GOT3 (cell line): Measurements from ENCODE around the gene OLIG3.

Experiments used
- DNase-seq: peaks from one replicate; lab custom pipeline; 2025; ENCODE audit warnings: mixed read lengths; lab: John Stamatoyannopoulos, UW

The OLIG3 gene

DNA sequence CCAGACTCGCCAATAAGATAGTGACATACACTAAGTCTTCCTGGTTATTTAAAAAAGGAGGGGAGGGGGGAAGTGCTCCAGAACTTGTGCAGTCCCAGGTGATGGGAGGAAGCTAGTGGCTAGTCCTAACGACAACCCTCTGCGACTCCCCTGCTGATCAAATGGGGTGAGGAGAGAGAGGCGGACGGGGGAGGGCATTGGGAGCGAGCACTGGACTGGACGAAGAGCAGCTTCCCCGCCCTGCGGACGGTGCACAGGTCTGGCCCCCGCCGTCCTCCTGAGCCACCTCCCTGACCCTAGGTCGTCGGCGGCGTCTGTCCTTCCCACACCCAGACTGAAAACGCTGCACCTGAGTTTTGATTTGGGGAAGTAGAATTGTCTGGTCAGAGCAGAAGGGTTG, 2.2 kb upstream of the OLIG3 start:
- DNase-seq: no peak

DNA sequence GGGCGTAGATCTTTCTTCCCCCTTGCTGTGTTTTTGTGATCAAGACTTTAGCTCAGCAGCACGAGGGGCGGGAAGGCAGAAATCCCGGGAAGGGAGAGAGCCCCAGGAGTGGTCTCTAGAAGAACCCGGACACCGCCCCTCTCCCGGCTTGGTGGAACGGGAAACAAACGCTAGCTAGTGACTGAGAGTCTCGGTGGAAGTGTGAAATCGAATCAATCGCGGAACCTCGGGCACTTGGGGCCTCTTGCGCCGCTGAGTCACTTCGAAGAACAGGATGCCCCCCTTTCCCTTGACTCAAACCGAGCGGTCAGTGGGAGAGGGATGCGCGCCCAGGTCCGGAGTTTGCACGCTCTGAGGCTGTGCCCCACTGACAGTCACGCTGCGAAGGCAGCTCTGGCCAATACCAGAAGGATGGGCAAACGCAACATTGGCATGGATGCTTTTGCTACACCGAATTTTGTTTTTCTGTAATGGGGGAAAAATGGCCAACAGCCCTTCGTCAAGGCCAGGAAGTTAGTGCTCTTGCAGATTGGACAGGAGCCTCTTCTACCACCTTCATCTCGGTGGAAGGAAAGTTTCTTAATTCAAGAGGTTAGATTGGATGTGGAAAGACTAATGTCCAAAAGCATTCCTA, 1.6 kb upstream of the OLIG3 start:
- DNase-seq: no peak

GRCh38 chr6:137494988-137495702, 951 bp upstream of the OLIG3 start:
- no peak for DNase-seq

- no peak for DNase-seq
Observed at GRCh38 chr6:137493218-137494038, 766 bp downstream of the OLIG3 start.

DNA sequence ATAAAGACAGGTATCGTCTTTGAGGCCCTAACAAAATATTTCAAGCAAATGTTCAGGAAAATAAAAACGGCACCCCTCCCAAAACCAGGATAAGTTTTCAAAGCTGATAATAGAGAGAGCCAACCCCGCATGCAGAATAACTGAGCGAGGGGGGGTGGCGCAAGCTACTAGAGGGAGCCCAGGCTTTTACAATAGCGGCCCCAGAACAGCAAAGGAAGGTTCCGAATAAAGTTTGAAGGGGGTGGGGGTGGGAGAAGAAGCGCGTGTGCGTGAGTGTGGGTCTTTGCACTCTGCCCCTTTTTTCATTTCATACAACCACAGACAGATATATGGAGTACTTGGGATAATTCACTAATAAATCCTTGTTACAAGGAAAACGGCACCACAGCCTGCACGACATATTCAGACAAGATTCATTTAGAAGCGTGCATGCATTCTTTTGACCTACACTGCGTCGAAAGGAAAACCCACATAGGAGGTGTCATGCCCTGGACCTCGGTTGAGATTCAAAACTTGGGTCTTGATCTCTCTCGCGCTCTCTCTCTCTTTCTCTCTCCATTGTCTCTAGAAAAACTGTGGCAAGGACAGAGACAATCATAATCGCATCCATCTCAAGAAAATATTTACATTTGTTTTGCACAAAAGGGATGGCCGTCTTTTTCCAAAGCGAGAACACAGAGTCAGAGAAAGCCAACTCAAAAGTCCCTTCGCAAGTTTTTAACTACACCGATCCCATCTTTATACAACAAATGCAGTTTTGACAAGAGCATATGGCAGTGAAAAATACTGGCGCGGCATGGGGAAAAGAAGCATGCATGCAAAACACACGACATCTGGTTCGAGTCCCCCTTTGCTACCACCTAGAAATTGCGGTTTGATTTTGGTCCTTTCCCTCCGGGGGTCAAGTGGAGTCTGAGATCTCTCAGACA, 1.6 kb downstream of the OLIG3 start:
- DNase-seq: no peak

DNA sequence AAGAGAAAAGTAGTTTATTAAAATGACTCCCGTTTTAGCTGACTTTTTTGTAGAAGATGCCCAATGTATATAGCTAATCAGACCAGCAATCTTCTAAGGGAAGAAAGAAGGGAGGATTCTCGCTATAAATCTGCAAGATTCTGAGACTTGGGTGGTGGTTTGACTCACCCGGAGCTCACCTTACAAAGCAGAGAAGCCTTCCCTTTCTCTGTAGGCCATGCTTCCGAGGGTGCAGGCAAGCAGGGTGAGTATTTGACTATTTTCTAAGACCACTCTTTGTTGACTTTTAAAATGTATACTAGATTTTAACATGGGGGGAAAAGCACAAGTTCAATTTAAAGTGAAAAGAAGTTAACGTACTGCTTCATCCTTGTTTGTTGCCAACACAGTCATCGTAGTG, 2.7 kb downstream of the OLIG3 start:
- no peak for DNase-seq

GRCh38 chr6:137490961-137491360, 3.2 kb downstream of the OLIG3 start:
- no peak for DNase-seq

DNA sequence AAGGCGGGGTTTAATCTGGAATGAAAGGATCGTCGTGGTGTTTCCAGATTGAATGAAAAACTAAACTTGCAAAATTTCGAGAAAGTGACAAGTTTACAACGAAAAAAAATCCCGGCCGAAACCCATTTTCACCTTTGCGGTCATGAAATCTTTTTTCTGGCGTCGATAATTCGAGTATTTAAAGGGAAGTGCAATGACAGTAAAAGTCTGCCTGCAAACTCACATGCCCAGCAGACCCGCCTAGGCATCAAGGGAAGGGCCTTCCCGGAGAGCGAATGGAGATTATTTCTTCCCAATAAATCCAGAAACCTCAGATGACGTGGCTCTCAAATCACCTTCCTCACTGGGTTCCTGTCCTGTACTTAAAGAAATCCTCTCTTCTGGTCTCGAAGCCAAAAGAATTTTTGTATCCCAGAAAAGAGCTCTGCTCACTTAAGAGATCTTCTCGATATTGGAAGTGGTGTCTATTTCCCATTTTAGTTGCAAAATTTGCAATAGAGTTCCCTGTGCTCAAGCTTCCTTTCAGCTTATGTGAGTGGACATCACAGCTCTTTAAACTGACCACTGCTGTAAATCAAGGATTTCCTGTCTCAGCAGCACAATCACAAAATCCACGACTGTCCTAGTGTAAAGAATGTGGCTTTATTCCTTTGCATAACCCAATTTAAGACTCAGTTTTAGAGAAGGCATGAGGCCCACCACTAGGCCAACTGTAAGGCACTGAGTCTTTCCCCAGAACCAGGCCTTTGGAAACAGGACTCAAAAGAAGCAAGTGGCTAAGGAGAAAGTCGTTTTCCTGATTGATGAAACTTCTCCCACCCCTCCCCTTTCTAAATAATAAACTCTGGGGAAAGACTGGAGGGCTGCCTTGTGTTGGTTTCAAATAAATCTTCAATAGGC, 3.9 kb downstream of the OLIG3 start:
- no peak for DNase-seq

DNA sequence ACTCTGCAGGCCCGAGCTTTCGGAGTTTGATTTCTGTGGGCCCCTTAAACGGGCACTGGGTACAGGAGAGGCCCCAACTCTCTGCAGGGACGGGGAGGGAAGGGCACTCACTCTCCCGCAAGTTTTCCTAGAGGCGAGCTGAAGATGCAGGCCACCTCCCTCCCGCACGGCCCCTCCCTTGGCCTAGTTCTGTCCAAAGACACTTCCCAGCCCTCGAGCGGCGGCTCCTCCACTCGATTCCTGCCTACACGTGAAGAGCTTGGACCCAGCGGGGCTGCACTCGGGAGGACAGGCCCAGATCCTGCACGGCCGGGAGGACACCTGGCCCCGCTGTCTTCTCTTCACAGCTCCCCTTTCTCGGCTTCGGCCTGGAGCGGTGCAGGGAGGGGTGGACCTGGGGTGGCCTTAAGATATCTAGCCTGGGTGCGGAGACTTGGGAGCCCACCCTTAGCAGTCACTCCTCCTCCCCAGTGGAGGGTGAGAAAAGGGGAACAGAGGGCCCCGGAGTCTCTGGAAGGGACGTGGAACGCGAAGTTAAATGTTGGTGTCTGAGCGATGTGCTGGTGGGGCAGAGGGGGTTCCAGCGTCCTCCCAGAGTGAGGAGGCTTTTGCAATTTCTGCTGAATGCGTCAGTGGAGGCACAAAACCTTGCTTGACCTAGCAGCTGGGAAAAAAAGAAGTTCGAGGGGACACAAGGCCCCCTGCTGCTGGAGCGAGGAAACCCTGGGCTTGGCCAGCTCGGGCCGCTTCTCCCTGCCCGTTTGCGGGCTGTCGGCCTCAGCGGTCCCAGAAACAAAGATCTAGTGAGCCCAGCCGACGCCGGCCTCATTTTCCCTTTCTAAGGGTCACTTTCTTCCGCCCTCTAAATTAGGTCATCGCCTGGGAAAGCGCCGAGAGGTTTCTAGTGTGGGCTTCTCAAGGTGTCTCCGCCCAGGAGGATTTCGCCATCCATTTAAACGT, 4.9 kb downstream of the OLIG3 start:
- no peak for DNase-seq

DNA sequence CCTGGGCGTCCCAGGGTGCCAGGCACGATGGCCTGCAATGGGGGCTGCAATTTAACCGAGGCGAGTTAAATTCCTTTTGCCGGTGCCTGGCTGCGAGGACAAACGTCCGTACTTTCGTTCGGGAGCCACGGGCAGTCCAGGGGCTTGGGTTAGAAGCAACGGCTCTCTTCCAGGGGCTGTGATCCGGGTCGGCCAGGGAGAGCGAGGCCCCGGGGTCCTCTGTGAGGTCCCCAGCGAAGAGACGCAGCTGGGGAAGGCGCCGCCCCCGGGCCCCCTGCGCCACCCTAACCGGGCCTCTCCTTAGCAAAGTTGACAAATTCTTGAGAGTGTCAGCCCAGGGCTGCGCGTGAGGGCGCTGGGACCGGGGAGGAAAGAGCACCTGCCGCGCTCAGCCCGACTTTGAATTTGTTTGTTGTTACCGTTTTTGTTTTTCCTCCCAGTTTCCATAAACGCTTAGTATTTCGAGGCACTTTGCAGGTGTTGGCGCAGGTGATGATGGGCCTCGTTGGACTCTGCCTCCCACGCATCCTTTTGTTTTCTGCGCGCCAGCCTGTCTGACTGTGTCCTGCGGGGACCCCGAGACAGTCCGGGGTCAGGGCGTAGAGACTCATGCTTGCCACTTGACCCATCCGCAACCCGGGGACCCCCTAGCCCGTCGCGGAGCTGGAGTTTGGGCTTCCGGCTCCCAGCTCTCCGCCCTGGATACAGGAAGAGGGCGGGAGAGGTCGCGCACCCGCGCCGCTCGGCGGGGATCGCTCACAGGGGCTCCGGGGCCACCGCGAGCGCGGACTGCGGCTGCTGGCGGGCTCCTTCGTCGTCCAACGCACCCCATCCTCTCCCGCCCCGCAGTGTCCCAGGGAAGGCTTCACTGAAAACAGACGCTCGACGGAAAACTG, 5.8 kb downstream of the OLIG3 start:
- DNase-seq: no peak

DNA sequence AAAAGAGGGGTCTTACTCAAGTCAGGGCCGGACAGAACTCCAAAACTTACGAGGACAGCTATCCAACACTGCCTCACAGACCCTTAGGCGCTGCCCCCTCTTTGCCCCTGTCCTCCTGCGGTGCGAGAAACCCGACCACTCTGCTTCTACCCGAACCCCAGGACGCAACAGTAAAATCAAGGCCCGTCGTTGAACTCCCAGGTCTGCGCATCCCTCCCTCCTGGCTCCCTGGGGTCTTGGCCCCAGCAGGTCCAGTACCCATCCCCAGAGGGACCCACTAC, 6.4 kb downstream of the OLIG3 start:
- no peak for DNase-seq

GRCh38 chr6:137487181-137487868, 6.9 kb downstream of the OLIG3 start:
- no peak for DNase-seq

DNA sequence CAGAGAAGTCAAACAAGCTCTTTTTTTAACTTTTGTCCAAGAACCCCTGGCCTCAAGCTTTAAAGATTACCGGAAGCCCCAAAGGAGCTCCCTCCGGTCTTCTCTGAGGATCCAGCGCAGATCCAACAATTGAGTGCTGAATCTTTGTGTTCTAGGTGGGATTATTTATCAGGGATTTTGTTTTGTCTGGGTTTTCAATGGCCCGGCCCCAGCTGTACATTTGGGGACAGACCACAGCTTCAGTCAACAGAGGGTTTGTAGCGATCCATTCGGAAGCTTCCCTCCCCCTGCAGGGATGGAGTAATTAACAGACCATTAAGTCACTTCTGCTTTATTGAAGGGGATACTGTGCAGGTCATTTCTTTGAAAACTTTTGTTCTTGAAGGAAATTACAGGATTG, 7.8 kb downstream of the OLIG3 start:
- DNase-seq: no peak

DNA sequence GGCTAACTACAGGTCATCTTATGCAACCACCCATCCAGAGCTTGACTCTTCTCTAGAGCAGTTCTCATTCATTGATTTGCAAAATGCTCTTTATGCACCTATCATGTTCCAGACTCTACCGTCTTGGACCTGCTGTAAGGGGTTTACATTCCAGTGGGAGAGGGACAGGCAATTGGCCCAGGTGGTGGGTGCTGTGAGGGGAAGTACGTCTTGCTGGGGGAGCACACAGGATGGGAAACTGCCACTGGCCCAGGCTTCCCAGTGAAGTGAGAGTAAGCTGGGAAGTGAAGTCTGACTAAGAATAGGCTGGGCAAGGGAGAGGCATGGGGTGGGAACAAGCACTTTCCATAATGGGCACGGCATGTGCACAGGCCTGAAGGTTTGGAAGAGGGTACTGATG, 13.8 kb downstream of the OLIG3 start:
- no peak for DNase-seq

DNA sequence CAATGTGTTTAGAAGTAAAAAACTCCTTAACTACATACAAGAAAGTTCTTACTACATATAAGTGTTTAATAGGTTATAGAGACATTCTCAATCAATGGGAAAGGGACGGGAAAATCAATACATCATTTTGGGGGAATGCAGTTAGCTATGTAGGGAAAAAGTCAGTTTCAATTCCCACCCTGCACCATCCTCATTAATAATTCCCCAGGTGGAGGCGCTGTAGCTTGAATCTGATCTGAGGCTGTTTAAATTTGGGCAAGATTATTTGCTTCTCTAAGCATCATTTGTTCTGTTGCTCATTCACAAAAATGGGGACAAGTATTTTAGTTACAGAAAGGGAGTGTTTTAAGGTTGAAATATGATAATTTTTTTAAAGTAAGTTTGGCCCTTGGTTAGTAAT, 19.1 kb downstream of the OLIG3 start:
- no peak for DNase-seq

DNA sequence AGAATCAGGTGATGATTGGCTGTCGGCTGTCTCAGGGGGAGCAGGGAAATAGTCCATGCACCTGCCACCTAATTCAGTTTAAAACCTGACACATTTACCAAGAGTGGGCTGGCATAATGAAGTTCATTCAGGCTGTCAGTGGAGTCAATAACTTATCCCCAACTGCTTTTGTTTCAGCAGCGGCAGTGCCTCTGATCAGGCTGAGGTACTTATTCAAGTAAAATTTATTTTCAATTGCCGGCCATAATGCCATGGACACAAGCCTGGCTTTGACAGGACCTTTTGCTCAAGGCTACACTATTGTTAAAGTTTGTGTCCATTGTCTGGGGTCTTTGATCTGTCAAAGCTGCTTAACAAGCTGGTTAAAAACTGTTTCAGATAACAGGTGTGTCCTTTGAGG, 20.6 kb downstream of the OLIG3 start:
- no peak for DNase-seq

GRCh38 chr6:137472641-137473137, 21.5 kb downstream of the OLIG3 start:
- no peak for DNase-seq

DNA sequence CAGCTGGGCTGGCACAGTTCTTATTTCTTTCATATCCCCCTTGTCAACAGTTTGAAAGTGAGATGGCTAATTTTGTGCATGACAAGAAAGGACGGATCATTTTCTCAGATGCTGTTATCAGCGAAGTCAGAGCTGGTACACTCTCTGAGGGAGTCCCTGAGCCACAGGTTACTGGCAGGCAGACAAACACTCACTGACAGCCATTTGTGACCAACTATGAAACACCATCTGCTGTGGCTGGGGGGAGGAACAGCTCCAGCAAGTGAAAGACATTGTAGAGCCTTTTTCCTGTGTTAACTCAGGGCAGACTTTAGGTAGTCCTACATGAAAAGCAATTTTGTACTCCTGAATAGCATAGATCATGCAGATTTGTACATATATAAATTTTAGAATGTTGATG, 22.2 kb downstream of the OLIG3 start:
- no peak for DNase-seq
